GM12801 (cell line): ENCODE data around the gene ECE1.

Experiments
- TF ChIP-seq, protein P1 (sequence below): IDR thresholded peaks from one replicate; pipeline ENCODE4 v1.5.1; 2011; ENCODE audit warnings: control low read depth; ENCODE audit not compliant: insufficient read length; ENCODE audit errors: extremely low read depth

The ECE1 gene

DNA sequence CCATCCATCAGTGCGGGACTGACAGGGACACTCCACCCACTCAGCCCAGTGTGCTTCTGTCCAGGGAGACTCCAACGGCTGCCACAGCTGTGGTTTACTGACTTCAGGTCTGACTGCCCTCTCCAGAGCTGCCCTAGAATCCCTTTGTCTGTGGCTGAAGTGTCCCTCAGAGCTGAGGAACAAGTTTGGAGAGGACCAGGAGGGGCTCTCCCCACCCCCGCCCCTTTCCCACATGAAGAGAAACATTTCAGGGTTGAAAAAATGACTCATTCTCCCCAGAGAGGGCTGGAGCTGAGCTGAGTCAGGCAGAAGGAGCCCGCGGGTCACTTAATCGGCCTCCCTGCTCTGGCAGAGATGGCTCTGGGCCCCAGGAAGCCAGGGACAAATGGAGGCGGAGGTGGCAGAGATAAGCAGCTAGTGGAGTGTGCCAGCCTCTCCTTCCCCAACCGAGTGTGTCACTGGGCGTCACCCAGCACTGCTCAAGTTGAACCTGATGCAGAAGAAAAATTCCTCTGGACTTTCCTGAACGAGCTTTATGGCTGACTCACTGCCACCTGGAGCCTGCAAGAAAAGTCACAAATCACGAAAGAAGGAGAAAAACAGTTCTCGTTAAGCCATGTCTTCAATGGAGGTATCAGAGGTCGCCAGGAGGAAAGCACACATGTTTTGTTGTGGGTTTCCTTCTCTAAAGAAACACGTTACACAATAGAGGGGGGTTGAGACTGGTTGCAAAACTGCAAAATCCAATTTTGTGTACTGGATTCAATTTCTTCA is 34.3 kb upstream of the ECE1 start:
- TF ChIP-seq, protein P1, sequence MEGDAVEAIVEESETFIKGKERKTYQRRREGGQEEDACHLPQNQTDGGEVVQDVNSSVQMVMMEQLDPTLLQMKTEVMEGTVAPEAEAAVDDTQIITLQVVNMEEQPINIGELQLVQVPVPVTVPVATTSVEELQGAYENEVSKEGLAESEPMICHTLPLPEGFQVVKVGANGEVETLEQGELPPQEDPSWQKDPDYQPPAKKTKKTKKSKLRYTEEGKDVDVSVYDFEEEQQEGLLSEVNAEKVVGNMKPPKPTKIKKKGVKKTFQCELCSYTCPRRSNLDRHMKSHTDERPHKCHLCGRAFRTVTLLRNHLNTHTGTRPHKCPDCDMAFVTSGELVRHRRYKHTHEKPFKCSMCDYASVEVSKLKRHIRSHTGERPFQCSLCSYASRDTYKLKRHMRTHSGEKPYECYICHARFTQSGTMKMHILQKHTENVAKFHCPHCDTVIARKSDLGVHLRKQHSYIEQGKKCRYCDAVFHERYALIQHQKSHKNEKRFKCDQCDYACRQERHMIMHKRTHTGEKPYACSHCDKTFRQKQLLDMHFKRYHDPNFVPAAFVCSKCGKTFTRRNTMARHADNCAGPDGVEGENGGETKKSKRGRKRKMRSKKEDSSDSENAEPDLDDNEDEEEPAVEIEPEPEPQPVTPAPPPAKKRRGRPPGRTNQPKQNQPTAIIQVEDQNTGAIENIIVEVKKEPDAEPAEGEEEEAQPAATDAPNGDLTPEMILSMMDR = no peak

DNA sequence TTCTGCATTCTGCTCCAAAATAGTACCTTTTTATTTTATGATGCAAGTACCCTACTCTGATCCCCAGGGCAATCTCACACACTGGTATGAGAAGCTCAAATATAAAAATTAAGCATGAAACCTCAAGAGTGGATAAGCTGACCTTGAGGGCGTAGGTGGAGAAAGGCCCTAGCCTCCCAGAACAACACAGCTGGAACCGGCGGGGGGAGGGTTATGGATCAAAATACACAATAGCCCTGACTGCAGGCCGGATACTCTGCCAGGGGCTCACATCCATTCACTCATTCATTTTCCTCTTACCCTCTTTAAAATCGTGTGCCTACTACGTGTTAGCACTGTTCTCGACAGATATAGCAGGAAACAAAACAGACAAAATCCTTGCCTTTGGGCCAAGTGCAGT is 32.8 kb upstream of the ECE1 start:
- TF ChIP-seq, protein P1 = no peak

DNA sequence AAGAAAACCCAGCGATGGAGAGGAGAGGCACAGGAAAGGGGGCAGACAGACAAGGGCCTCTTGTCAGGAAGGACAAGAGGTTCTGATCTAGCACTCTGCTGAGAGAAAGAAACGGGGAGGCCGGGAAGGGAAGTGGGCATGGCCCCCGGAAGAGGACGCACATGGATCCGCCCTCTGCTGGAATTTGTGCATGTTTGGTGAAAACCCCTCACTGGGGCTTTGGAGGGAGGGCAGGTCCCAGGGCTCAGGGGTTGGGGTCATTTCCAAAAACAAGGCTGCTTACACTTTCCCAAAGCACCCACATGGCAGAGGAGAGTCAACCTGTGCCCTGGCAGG is 32.4 kb upstream of the ECE1 start:
- TF ChIP-seq, protein P1 = no peak

DNA sequence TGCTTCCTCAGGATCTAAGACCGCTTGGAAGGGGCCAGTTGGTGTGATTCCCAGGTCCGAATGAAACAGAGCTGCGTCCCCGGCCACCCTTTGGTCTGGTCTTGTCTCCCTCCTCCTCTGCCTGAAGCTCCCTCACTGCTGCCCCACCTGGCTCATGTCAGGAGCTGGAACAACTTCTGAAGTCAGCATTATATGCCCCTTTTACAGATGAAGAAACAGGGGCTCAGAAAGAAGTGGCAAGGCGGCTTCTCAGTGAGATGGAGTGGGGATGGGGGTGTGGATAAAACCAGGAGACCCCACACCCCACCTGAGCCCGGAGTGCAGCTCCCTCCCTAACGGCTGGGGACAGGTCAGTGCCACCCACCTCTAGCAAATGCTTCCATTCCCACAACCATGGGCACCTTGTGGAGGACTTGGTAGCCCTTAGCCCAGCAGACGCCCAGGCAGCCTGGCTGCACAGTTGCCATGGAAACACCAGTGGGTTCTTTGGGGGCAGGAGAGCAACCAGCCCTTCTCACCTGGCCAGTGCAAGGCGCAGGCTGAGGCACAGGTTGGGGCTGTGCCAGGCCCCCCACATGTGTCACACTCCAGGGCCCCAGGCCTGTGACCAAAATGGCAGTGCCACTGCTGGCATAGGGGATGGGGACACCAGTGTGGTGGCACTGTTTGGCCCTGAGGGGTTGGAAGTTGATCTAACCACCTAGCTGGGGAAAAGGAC is 31.9 kb upstream of the ECE1 start:
- TF ChIP-seq, protein P1 = no peak

DNA sequence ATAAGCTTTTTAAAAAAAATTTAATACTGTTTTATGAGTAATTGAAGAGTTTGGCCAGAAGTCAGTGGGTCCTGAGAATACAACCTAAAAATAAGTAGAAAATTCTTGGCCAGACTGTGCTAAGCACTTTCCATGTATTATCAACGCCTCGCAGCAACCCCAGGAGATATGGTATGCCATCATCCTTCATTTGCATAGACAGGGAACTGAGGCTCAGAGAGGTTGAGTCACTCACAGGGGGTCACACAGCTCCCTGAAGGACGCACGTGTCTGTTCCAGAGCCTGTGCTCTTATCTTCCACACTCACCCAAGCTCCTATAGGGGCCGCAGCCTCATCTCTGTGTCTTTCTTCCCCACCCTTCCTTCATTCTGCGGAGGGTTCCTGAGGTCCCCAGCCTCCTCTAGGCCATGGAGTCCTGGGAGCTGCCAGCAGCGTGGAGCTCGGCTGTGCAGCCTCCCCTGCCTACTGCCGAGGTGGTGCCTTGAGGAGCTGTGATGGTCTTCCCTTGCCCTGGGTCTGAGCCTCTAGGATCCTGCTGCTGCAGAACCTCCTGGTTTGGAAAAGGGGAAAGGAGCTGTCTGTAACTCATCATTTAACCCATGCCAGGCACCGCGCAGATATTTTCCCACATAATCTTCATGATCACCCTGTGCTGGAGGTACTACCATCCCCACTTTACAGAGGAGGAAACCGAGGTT is 30.3 kb upstream of the ECE1 start:
- TF ChIP-seq, protein P1 = no peak

DNA sequence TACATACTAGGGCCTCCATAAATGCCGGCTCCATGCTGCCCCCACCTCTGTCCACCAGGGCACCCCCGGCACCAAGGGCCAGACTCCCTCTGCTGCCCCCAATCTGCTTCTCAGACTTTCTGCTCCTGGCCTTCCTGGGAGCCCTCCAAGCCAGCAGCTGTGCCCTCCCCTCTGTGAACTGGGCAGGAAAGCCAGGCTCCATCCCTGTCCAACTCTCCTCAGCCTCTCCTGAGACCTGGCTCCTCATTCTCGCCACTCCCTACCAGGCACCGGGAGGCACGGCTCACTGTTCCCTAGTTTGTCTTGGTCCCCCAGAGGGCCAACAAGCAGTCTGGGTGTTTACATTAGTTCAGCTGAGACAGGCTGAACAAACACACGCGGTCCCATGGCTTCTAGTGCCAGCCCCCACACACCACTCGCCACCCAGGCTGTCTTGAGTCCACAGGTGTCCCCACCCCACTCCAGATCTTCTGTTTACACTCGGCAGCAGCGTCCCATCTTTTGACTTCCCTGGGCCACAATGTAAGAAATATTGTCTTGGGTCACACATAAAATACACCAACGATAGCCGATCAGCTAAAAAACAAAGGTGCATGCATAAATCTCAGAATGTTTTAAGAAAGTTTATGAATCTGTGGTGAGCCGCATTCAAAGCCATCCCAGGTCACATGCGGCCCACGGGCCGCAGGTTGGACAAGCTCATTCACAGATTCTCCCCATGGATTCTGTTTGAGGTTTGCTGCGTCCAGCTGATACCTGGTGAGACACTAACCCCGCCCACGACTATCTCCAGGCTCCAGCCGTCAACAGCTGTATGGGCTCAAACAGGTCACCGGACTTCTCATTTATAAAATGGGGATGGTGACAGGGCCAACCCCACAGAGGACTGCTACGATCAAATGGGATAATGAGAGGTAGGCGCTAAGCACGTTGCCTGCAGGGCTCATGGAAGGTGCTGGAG is 29.5 kb upstream of the ECE1 start:
- TF ChIP-seq, protein P1 = no peak
